ENCODE data around the gene NAT8L. TPM values are rescaled to one million over a fixed set of nuclear protein-coding genes. Genes with fewer than 3 reads are reported as not detected.

The NAT8L gene
- total RNA-seq, 1 experiment from 2014 or later: 7.7 TPM

DNA sequence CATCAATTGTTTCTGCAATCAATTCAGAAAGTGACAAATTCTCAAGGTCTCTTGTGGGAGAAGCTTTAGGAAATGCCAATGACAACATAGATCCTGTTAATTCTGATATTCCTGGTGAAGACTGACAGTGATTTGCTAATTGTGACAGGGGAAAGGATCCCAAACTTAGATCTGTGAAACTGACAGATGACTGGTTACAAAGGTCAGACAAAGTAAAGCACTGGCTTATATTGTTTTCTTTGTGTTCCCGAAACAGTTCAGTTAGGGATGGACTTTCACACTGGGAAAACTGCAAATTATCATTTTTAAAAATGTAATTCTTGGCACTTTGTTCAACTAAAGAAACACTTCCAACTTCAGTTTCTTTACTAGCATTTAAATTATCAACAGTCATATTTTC, 30.1 kb downstream of the NAT8L start:
- DNase-seq (ENCODE audit: extremely low read depth, low read depth): no peak

DNA sequence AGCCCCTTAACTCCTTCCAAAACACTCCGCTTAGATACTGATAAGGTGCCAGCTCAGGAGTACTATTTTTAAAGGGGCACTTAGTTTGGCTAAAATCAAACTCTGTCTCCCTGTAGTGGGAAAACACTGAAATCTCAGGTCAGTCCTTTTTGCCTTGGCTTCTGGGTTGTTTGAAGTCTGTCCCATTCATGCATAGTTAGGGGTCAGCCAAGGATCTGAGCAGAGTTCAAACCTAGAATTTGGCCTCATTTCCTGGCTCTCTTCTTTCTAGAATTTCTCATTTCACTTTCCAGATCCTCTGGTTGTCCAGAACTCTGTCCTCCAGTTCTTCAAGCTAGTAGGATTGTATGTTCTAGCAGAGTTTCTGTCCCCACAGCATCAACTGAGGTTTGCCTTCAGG, 31.5 kb downstream of the NAT8L start:
- no peak for DNase-seq (ENCODE audit: extremely low read depth, low read depth)

DNA sequence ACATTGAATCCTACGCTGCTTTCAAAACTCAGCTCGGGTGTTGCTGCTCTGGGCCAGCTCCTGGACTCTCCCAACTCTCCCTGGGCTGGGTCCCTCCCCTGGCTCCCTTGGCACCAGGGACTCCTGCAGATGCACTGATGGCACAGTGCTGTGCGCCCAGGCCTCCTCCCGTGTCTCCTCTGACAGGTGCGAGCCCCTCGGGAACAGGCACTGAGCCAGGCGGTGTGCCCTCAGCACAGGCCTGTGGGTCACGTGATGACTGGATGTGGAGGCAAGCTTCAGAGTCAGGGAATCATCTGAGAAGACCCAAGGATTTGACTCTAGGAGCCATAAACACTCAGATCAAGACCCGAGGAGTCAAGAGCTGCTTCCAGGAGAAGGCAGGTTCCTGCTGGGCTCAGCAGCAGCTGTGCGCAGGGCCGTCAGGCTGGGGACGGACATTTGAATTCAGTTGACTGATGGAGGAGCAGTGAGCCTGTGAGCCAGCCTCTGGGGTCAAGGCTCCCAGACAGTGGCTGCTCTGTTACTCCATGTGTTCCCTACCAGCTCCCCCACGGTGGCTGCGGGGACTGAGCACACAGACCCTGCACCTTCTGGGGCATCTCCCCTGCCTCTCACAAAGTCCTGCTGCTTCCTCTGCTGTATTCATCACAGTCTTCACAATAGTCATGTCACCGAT, 33.0 kb downstream of the NAT8L start:
- DNase-seq (ENCODE audit: extremely low read depth, low read depth): no peak

DNA sequence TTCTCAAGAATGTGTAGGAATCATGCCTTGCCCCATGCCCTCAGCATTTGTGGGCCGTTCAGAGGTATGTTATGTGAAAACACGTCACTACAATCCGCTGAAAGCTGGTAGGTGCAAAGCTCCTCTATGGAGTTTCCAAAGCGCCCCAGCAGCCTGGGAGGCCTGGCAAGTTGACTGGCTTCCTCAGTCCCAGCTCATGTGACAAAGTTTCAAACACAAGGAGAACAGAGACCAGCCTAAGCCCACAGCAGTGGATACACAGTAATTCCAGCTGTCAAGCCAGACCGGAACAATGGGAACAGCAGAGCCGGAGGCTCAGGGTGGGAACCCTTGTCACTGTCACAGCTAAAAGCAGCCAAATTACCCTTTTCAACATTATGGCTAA, 33.5 kb downstream of the NAT8L start:
- DNase-seq (ENCODE audit: extremely low read depth, low read depth): no peak

DNA sequence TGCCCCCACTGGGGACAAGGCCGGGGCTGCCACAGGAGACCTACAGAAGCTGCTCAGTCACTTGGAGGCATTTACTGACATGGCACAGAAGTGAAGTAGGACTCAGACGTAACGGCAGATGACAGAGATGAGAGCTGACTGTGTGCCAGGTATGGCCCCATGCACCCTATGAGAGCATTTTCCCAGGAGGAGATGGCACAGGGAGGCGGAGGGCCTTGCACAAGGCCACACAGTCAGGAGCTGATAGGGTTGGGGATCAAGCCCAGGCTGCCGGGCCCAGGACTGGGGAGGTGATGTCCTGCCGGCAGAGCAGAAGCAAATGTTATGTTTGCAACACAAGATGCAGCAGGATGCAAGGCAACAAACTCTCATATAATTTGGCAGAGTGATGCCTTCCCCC, 34.1 kb downstream of the NAT8L start:
- DNase-seq (ENCODE audit: extremely low read depth, low read depth): no peak

DNA sequence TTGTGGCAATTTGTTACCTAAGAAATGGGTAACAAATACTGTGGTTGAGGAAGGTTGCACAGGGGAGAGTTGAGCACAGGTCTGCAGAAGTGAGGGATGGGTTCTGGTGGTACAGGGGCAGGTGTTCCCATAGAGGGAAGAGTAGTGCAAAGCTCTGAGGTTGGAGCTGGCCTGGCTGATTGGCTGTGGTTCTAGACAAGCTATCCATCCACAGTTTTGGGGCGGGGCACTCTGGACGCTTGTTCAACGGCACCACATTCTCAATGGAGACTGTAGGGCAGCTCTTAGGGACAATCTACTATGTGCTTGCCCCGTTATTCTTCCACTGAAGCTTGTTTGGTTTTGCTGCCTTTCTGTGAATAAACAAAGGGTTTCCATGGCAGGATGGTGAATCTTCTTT, 35.4 kb downstream of the NAT8L start:
- DNase-seq (ENCODE audit: extremely low read depth, low read depth): no peak

DNA sequence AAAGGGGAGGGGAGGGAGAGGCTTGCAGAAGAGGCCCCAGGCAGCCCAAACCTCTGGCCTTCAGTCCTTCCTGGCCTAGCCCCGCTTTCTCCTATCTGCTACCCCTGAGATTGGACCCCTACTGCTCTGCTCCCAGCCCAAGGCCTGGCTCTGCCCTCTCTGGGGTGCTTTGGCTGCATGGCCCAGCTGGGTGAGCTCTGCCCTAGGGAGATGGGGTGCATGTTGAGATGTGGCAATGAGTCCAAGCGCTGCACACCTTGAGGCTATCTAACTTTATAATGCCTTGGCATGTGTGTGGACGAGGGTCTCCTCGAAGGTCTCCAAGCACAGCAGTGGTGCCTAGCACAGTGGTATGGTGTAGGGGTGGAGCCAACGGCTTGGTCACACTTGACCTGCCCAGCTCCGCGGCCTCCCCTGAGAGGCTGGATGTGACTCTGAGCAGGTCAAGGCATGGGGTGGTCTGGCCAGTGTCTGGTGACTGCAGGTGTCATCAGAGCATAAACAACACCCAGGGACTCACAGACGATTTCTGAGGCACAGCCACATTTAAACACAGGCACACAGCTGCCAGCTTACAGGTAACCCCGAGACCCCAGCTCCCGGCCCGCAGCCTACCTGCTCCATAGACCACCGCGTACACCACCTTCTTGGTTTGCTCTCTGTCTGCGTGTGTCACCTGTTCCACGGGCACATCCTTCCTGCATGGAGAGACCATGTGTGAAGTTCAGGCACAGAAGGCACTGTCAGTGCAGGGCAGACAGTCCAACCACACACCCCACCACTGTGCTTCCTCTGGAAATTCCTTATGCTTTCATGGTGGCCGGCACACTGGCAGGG, 36.3 kb downstream of the NAT8L start:
- no peak for DNase-seq (ENCODE audit: extremely low read depth, low read depth)

DNA sequence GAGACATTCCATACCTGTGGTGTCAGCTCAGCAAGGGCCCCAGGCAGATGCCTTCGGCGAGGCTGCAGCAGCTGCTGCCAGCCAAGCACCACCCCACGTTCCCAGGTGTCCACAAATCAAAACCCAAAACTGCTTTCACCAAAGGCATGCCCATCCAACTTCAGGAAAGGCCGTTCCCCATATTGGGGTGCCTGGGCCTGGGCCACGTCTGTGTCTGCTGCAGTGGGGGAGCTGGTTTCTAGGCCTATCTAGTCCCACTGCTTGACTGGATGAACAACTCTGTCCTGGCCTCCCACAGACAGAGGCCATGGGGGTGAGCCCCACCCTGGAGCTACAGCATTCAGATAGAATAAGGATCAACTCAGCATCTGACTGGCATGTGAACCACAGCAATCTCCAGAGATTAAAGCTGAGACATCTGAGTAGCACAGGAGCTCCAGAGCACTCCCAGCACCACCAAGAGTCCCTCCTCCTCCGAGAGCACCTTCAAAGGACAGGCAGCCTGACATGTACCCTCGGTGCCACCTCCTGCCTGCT, 37.0 kb downstream of the NAT8L start:
- no peak for DNase-seq (ENCODE audit: extremely low read depth, low read depth)

DNA sequence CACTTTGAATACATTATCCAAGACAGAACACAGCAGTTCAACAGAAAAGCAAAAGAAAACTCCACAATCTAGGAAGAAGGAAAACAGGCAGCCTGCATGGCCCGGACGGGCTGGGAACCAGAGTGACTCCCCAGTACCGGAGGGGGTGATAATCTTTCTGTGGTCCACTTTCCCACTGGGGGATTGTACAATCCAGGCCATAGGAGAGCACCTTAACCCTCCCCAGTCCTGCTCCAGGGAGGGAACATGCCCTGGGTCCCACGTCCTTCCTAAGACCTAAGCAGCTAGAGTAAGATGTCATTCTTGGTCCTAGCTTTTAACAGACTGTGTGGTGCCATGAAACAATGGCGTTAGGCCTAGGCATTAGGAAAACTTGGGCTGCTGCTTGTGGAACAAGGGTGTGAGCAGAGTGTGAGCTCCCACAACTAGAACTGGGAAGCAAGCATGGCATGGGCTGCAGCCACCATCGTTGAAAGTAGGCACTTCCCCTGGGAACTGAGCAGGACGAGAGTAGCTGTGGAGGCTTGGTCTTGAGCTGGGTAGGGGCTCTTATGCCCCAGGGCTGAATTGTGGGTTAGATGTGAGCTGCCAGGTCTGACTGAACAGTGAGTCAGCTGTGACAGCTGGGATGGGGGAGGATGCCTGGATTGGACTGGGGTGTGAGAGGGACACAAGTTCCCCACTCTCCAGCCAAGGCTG, 42.4 kb downstream of the NAT8L start:
- no peak for DNase-seq (ENCODE audit: extremely low read depth, low read depth)

DNA sequence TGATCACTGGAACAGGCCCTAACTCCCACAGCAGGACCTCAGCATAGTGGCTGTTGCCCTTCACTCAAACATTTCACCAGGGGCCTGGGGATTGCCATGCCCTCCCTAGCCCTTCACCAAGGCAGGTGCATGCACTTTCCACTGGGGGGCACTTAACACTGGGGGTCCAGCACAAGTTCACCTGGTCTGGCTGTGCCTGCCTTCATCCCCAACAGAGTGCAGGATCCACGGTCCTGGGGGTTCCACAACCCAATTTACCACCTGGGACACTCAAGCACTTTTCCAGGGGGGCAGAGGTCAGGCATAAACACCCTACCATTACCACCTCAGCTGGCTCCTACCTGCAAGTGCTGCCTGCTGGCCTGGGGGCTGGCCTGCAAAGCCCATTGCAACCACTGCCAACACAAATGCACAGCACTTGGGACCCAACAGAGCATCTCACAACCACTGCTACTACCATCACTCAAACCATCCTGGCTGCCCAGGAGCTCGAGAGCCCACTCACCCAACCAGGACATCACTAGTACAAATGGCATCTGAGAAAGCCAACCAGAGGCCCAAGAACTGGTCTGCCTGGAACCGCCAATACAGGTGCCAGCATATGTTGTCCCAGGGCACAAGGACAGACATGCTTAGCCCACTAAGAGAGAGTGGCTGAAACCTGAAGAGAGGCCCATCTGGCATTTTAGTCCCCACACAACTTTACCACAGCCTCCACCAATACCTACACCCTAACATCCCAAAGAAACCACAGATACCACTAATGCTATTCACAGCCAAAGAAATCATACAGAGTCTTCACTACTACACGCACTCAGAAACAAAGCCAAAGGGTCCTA, 43.1 kb downstream of the NAT8L start:
- no peak for DNase-seq (ENCODE audit: extremely low read depth, low read depth)

DNA sequence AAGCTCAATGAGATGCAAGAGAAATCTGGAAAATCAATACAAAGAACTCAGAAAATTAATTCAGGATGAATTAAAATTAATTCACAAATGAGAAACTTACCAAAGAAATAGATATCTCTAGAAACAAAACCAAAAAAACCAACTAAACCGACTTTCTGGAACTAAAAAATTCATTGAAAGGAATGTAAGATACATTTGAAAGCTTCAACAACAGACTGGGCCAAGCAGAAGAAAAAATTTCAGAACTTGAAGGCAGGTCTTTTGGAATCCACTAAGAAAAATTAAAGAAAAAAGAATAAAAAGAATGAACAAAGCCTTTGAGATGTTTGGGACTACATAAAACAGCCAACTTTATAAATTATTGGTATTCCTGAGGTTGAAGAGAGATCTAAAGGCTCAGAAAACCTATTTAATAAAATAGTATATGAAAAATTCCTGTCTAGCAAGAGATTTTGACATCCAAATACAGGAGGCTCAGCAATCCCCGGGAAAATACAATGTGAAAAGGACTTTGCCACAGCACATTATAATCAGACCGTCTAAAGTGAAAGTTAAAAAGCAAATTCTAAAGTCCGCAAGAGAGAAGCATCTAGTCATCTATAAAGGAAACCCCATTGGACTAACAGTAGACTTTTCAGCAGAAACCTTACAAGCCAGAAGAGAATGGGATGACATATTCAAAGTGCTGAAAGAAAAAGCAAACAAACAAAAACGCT, 44.2 kb downstream of the NAT8L start:
- no peak for DNase-seq (ENCODE audit: extremely low read depth, low read depth)

DNA sequence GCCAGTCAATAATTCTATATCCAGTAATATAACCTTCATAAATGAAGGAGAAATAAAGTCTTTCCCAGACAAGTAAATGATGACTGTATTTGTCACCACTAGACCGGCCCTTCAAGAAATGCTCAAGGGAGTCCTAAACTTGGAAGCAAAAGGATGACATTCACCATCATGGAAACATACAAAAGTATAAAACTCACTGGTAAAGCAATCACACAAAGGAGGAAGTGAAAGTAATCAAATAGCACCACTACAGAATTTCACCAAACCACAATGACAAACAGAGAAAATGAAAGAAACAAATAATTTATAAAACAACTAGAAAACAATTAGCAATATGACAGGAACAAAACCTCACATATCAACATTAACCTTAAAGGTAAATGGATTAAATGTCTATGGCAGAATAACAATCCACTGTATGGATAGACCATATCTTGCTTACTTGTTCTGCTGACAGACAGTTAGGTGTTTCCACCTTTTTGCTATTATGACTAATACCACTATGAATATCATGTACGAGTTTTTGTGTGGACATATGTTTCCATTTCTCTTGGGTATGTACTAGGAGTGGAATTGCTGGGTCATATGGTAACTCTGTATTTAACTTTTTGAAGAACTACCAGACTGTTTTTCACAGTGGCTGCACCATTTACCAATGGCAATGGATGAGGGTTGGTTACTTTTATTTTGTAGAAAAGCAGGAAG, 44.9 kb downstream of the NAT8L start:
- no peak for DNase-seq (ENCODE audit: extremely low read depth, low read depth)

DNA sequence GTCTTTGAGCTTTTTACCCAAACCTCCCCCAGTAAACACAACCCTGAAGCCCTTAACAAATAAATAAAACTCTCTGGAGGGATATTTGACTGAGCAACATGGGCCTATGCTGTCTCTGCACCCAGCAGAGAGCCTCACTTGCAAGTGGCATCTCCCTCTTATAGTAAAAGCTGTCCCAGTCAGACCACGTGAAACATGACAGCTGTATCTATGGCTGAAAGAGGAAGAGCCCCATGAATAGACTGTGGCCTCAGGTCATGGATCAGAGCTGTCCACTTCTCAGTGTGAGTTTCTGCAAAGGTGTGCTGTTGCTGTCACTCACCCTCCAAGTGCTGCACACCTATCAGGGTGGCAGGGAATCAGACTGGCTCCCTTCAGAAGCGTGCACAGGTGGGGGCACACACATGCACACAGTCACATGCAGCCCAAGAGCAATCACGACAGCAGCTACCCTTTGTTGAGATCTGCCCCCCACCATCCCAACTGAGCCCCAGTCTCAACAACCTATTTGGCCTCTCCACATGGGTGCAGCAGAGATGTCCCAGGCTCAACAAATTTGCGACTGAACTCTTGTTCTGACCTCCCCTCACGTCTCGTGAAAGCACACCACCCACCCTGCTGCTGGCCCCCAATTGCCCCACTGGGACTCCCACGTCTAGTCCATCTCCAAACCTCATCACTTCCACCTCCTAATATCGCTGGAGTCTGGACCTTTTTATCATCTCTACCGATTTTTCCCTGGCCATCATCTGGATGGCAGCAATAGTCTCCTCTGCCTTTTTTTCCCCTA, 45.6 kb downstream of the NAT8L start:
- DNase-seq (ENCODE audit: extremely low read depth, low read depth): no peak

DNA sequence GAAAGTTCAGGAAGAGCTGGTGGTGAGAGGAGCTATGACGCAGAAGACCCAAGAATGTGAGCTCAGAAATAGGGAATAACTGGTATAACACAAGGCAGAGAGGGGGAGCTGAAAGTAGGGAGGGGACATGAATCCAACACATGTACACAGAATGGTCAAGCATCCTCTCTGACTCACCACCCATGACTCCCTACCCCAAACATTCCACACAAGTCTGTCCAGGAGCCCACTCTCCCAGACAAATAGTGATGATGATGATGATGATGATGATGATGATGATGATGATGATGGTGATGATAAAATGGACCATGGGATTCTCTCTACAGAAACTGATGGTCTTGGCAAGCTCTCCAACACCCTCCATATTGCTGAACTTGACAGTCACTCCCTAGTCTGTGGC, 46.4 kb downstream of the NAT8L start:
- DNase-seq (ENCODE audit: extremely low read depth, low read depth): no peak

DNA sequence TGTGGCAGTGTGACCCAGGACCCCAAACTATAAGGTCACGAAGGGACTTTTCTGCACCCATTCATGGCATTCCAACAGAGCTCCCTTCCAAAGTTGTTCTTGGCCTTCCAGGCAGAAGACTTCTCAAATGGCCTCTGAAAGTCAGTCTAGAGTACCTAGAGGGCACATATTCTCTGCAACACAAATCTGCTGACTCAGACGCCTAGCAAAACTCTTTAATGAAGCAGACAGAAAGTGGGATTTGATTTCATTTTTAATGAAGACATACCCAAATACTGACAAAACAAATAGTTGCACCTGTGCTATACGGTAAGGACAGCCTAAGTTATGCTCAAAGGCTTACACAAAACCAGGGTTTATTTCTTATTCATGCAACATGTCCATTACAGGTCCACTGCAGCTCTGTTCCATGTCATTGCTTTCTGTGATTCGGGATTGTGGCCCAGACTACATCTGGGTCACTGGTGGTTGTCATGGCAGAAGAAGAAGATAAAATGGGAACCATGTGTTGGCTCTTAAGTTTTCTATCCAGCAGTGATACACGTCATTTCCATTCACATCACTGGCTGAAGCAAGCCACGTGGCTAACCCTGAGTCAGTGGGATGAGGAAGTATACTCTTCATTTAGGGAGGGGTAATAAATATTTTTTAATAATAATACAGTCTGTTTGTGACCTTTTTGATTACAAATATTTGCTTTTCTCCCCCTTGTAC, 57.7 kb downstream of the NAT8L start:
- no peak for DNase-seq (ENCODE audit: extremely low read depth, low read depth)
